ENCODE data around the gene MYLIP.

DNA sequence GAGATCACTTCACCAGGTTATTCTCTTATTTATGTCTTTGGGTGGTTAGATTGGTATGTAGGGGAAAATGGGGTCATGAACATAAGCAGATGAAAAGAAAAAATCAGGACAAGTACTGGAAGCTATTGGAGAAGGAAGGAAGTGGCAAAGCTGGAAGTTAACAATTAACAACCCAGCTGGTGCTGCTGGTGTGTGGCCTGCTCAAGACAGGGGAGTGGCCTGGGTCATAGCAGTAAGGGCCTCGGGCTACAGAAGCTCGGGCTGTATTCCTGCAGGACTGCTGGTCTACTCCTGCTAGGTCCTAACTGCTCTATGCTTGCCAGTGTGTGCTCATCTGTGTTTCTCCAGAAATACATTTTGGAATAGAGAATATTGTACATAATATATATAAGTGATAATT lies 19.6 kb downstream of the MYLIP start:
- TF ChIP-seq, protein P1, sequence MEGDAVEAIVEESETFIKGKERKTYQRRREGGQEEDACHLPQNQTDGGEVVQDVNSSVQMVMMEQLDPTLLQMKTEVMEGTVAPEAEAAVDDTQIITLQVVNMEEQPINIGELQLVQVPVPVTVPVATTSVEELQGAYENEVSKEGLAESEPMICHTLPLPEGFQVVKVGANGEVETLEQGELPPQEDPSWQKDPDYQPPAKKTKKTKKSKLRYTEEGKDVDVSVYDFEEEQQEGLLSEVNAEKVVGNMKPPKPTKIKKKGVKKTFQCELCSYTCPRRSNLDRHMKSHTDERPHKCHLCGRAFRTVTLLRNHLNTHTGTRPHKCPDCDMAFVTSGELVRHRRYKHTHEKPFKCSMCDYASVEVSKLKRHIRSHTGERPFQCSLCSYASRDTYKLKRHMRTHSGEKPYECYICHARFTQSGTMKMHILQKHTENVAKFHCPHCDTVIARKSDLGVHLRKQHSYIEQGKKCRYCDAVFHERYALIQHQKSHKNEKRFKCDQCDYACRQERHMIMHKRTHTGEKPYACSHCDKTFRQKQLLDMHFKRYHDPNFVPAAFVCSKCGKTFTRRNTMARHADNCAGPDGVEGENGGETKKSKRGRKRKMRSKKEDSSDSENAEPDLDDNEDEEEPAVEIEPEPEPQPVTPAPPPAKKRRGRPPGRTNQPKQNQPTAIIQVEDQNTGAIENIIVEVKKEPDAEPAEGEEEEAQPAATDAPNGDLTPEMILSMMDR (IDR thresholded peaks at IDR 0.05 in 8 of 11, conservative IDR thresholded peaks at IDR 0.05 in 3 of 11) = no peak
- no peak for TF ChIP-seq POLR2A (IDR thresholded peaks at IDR 0.05)
